ENCODE measurements around the gene CLDN12.
"Not testable (repeated sequence)": the region's sequence is repeated elsewhere in the genome, so short reads cannot be mapped to it uniquely, and the experiment has no call there.

DNA sequence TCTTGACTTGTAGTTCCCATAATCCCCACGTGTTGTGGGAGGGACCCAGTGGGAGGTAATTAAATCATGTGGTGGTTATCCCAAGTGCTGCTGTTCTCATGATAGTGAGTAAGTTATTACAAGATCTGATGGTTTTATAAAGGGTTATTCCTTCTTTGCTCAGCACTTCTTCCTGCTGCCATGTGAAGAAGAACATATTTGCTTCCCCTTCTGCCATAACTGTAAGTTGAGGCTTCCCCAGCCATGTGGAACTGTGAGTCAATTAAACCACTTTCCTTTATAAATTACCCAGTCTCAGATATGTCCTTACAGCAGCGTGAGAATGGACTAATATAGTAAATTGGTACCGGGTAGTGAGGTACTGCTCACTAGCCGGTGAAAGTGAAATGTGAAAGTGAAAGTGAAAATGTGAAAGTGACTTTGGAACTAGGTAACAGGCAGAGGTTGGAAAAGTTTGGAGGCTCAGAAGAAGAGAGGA is 59.9 kb downstream of the CLDN12 start:
- TF ChIP-seq CTCF, POLR2A (IDR thresholded peaks at IDR 0.05): not testable (repeated sequence)
